Skeletal muscle satellite cell (primary cell): ENCODE data around the gene KCNT1.

Experiments used
- H3K27me3 ChIP-seq: 2 replicates; pipeline ENCODE4 v1.7.0; 2013; ENCODE audit warnings: low read length; ENCODE audit not compliant: control insufficient read depth, insufficient read depth
- H3K36me3 ChIP-seq: 2 replicates; pipeline ENCODE4 v1.7.0; 2013; ENCODE audit warnings: mild to moderate bottlenecking, control low read depth, low read length; ENCODE audit not compliant: insufficient read depth
- H3K4me1 ChIP-seq: 2 replicates; pipeline ENCODE4 v1.7.0; 2013; ENCODE audit warnings: low read length; ENCODE audit not compliant: control insufficient read depth, insufficient read depth
- H3K4me2 ChIP-seq: 2 replicates; pipeline ENCODE4 v1.7.0; 2013; ENCODE audit warnings: mild to moderate bottlenecking, low read length
- H3K4me3 ChIP-seq: 2 replicates; pipeline ENCODE4 v1.7.0; 2013; ENCODE audit warnings: low read length
- H3K9ac ChIP-seq: 2 replicates; pipeline ENCODE4 v1.7.0; 2013; ENCODE audit warnings: mild to moderate bottlenecking, low read depth, low read length, moderate library complexity
- H3K9me3 ChIP-seq: replicated peaks from 2 replicates; pipeline ENCODE4 v1.7.0; 2013; ENCODE audit warnings: mild to moderate bottlenecking, control low read depth, low read length

KCNT1 gene

GRCh38 chr9:135701067-135701958 lies 672 bp upstream of the KCNT1 start:
- peak overlapping the region; percentile 76 for H3K4me2 ChIP-seq
- H3K36me3 ChIP-seq: no peaks in the 10 kb centered on the region
- peaks cover 33% of the 10 kb centered on the region for H3K27me3 ChIP-seq
- no peak overlapping the region for H3K9ac ChIP-seq
- peak overlapping the region; percentile 63 for H3K4me3 ChIP-seq
- no peaks in the 10 kb centered on the region for H3K9me3 ChIP-seq
- peaks cover 12% of the 10 kb centered on the region for H3K4me1 ChIP-seq

DNA sequence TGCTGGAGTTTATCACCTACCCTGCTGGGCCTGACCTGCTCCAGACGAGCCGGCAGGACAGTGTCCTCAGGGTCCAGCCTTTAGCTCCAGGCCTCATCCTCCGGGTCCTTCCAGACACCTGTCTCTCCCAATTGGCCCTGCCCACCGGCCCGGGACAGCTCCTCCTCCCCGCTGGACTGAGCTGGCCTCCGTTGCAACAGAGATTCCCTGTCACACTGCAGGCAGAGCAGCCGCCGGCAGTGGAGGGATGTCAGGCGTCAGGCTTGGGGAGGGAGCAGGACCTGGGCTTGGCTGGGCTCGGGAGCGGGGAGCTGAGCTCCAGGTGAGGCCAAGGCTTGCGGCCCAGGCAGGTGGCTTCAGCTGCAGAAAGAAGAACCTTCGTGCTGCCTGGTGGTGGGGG lies 1.7 kb downstream of the KCNT1 start:
- H3K4me3 ChIP-seq: no peak overlapping the region
- H3K9ac ChIP-seq: no peak overlapping the region
- peaks cover 12% of the 10 kb centered on the region for H3K4me1 ChIP-seq
- H3K36me3 ChIP-seq: no peaks in the 10 kb centered on the region
- H3K27me3 ChIP-seq: peaks cover 49% of the 10 kb centered on the region
- no peak overlapping the region for H3K4me2 ChIP-seq
- no peaks in the 10 kb centered on the region for H3K9me3 ChIP-seq

- no peak overlapping the region for H3K9ac ChIP-seq
Measured at GRCh38 chr9:135704483-135704882, 2.5 kb downstream of the KCNT1 start.

DNA sequence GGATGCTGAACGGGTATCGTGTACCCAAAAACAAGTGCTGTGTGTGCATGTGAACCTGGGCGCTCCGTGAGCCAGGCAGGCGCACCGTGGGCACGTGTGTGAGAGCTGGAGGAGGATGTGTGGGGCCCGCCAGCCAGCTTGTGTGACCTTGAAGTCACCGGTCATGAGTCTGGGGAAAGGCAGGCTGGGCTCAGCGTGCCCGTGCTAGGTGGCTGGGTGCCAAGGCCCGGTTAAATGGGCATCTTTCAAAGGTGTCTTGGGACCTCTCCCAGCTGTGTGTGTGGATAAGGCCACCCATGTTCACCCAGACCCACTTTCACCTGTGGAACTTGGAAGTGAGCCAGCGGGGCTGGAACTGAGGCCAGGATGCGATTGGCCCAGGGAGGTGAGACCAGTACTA lies 3.4 kb downstream of the KCNT1 start:
- no peaks in the 10 kb centered on the region for H3K9me3 ChIP-seq
- peaks cover 12% of the 10 kb centered on the region for H3K4me1 ChIP-seq
- H3K4me3 ChIP-seq: no peak overlapping the region
- no peak overlapping the region for H3K9ac ChIP-seq
- peaks cover 61% of the 10 kb centered on the region for H3K27me3 ChIP-seq
- H3K36me3 ChIP-seq: no peaks in the 10 kb centered on the region
- H3K4me2 ChIP-seq: no peak overlapping the region

More at GRCh38 chr9:135704483-135704882, 2.5 kb downstream of the KCNT1 start:
- Histone ChIP-seq H3K4me1 (peaks cover 12% of the 10 kb centered on the region), H3K27me3 (peaks cover 55% of the 10 kb centered on the region), H3K36me3 (no peaks in the 10 kb centered on the region), H3K9me3 (no peaks in the 10 kb centered on the region), H3K4me3 (no peak overlapping the region), H3K4me2 (no peak overlapping the region)

- peaks cover 11% of the 10 kb centered on the region for H3K4me1 ChIP-seq
- H3K36me3 ChIP-seq: no peaks in the 10 kb centered on the region
- no peak overlapping the region for H3K4me3 ChIP-seq
- H3K4me2 ChIP-seq: no peak overlapping the region
- H3K9ac ChIP-seq: no peak overlapping the region
- H3K9me3 ChIP-seq: no peaks in the 10 kb centered on the region
- H3K27me3 ChIP-seq: peaks cover 70% of the 10 kb centered on the region
Measured at GRCh38 chr9:135706288-135706687, 4.3 kb downstream of the KCNT1 start.

DNA sequence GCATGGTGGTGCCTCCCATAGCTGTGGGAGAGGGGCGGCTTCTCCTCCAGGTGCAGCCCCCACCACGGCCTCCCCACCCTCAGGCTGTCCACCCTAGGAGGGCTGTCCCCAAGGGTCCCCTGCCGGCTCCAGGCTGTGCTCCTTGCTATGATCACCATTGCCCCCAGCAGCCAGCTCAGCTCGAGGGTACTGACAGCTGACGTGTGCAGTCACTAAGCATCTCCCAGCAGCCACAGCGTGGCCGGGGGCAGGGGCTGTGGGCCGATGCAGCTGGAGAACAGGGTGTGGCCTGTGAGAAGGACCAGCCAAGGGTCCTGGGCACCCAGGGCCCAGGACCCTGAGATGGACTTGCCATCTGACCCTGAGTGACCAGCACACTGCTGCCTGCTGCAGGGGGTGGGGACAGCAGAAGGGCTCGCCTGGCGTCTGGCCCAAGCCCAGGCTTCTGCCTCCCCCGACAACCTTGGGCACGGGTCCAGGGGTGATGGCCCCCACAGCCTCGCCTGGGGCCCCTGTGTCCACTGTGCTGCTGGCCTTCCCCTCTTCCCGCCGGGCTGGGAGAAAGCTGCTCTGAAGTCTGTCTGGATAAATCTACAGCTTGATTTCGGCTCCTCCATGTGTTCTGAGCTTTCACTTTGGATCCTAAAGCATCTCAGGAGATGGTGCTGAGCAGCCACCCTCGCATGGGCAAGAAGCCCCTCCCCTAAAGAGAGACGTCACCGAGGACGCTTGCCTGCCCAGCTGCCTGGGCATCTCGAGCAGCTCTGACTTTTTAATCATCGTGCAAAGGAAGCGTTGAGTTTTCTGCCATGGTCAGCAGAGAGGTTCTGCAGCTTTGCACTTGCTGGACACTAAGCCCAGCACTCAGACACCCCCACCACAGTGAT lies 5.5 kb downstream of the KCNT1 start:
- Histone ChIP-seq H3K27me3 (peaks cover 82% of the 10 kb centered on the region), H3K9me3 (no peaks in the 10 kb centered on the region), H3K4me3 (peak overlapping the region; percentile 49), H3K36me3 (no peaks in the 10 kb centered on the region), H3K4me2 (peak overlapping the region; percentile 61), H3K4me1 (no peaks in the 10 kb centered on the region), H3K9ac (no peak overlapping the region)

DNA sequence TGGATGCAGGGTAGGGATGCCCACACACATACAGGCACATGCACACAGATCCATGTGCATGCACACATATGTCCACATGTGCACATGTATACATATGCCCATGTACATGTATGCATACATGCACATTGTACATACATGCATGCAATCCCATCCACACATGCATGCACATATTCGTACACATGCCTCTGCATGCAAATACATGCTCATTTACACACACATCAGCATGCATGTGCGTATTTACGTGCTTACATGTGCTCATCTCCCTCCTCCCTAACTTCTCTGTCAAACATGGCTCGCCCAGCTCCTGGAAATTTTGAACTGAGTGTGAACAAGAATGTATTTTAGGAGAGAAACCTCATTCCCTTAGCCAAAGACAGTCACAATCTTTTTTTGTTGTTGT lies 6.2 kb downstream of the KCNT1 start:
- Histone ChIP-seq H3K27me3 (peaks cover 83% of the 10 kb centered on the region), H3K4me3 (no peak overlapping the region), H3K9ac (no peak overlapping the region), H3K4me1 (no peaks in the 10 kb centered on the region), H3K4me2 (no peak overlapping the region), H3K36me3 (no peaks in the 10 kb centered on the region), H3K9me3 (no peaks in the 10 kb centered on the region)

DNA sequence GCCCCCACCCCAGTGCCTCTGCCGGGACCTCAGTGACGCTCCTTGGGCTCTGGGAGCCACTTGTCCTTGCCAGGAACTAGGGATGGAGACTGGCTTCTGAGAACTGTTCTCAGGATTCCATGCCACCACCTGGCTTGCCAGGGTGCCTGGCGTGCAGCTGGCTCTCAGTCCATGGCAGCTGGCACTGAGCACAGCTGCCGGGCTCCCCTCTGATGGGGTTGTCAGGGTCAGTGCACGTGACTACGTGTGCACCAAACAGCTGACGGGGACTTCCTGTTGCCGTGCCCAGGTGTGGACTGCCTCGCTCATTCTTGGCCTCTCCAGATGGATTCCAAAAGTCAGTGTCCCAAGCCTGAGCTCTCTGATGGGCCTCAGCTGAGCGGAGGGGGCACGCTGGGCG lies 9.4 kb downstream of the KCNT1 start:
- Histone ChIP-seq H3K9me3 (no peaks in the 10 kb centered on the region), H3K4me3 (no peak overlapping the region), H3K4me1 (no peaks in the 10 kb centered on the region), H3K4me2 (no peak overlapping the region), H3K36me3 (no peaks in the 10 kb centered on the region), H3K27me3 (peaks cover 74% of the 10 kb centered on the region), H3K9ac (no peak overlapping the region)

DNA sequence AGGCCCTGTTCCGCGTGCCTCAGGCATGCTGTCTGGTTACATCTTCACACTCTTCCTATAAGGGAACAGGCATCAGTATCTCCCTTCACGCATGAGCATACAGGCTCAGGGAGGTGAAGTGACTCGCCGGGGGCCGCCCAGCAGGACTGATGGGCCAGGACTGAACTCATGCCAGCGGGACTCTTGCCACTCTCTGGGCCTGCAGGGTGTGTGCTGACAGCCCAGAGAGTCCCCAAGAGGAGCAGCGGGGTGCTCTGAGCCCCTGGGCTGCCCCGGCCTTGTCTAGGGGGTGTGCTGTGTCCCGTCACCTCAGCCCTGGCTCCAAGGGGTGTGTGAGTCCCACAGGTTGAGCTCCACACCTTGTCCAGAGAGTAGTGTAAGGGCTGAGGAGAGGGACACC lies 9.9 kb downstream of the KCNT1 start:
- H3K27me3 ChIP-seq: peaks cover 70% of the 10 kb centered on the region
- no peaks in the 10 kb centered on the region for H3K36me3 ChIP-seq

GRCh38 chr9:135712613-135713295 lies 10.8 kb downstream of the KCNT1 start:
- peaks cover 67% of the 10 kb centered on the region for H3K27me3 ChIP-seq
- no peak overlapping the region for H3K4me2 ChIP-seq
- H3K4me3 ChIP-seq: no peak overlapping the region
- H3K9ac ChIP-seq: no peak overlapping the region
- no peaks in the 10 kb centered on the region for H3K4me1 ChIP-seq
- H3K36me3 ChIP-seq: no peaks in the 10 kb centered on the region
- no peaks in the 10 kb centered on the region for H3K9me3 ChIP-seq

More for the DNA sequence above, 9.9 kb downstream of the KCNT1 start:
- no peak overlapping the region for H3K4me3 ChIP-seq
- H3K4me2 ChIP-seq: no peak overlapping the region
- H3K9me3 ChIP-seq: no peaks in the 10 kb centered on the region
- no peaks in the 10 kb centered on the region for H3K4me1 ChIP-seq
- H3K9ac ChIP-seq: no peak overlapping the region
